DND-41 (cell line): ENCODE results near the gene SART1.

ENCODE experiments used
- ATAC-seq: fragments of 200-7000 bp; cut with Tn5 transposase; 3 replicates; pipeline ENCODE4 v1.9.1; 2021; ENCODE audit warnings: low read depth; ENCODE audit not compliant: insufficient read depth
- DNase-seq: peaks from one replicate; pipeline ENCODE4 v3.0.0-alpha.2; 2020
- H2AFZ ChIP-seq: 2 replicates; pipeline ENCODE4 v1.6.0; 2012; ENCODE audit warnings: low read depth, low read length
- H3K27ac ChIP-seq: 2 replicates; pipeline ENCODE4 v1.5.1; 2012; ENCODE audit warnings: low read length, inconsistent platforms
- H3K27me3 ChIP-seq: fragments of 200-600 bp; sonication (generic); 2 replicates; pipeline ENCODE4 v1.6.0; 2012; ENCODE audit warnings: low read length, mild to moderate bottlenecking, inconsistent platforms; ENCODE audit not compliant: insufficient read depth, poor library complexity
- H3K36me3 ChIP-seq: 2 replicates; pipeline ENCODE4 v1.5.1; 2012; ENCODE audit warnings: low read length, inconsistent platforms; ENCODE audit not compliant: insufficient read depth
- H3K4me1 ChIP-seq: 2 replicates; pipeline ENCODE4 v1.5.1; 2012; ENCODE audit warnings: mild to moderate bottlenecking, low read length; ENCODE audit not compliant: insufficient read depth
- H3K4me2 ChIP-seq: 2 replicates; pipeline ENCODE4 v1.6.0; 2012; ENCODE audit warnings: mild to moderate bottlenecking, moderate library complexity, low read length, inconsistent platforms; ENCODE audit not compliant: insufficient read depth
- H3K4me3 ChIP-seq, 2 experiments: fragments of 200-600 bp in 1 of 2; shearing (Covaris generic) in 1 of 2; 2 replicates each; pipeline ENCODE4 v1.5.1; 2012 to 2016; ENCODE audit warnings: inconsistent platforms in 2 of 2, low read length in 2 of 2, mild to moderate bottlenecking in 2 of 2, low read depth in 1 of 2, moderate library complexity in 1 of 2
- H3K79me2 ChIP-seq: 2 replicates; pipeline ENCODE4 v1.6.0; 2012; ENCODE audit warnings: low read length, inconsistent platforms; ENCODE audit not compliant: insufficient read depth
- H3K9ac ChIP-seq: 2 replicates; pipeline ENCODE4 v1.6.0; 2012; ENCODE audit warnings: low read depth, mild to moderate bottlenecking, inconsistent platforms, low read length, moderate library complexity
- H3K9me3 ChIP-seq: 2 replicates; pipeline ENCODE4 v1.5.1; 2012; ENCODE audit warnings: low read length, moderate library complexity, mild to moderate bottlenecking, inconsistent platforms; ENCODE audit not compliant: insufficient read depth, severe bottlenecking
- H4K20me1 ChIP-seq: 2 replicates; pipeline ENCODE4 v1.6.0; 2012; ENCODE audit warnings: low read length; ENCODE audit not compliant: insufficient read depth
- CTCF ChIP-seq: IDR thresholded peaks from 2 replicates; pipeline ENCODE4 v1.5.1; 2012; ENCODE audit warnings: borderline replicate concordance, low read length, moderate library complexity, mild to moderate bottlenecking; ENCODE audit not compliant: poor library complexity, severe bottlenecking; ENCODE audit errors: extremely low read depth
- EZH2 ChIP-seq: IDR thresholded peaks from 3 replicates; pipeline ENCODE4 v1.6.1; 2012; ENCODE audit warnings: borderline replicate concordance, low read depth, mild to moderate bottlenecking, moderate library complexity, low read length, inconsistent platforms; ENCODE audit not compliant: severe bottlenecking

The SART1 gene

GRCh38 chr11:65928667-65929066 lies 32.9 kb upstream of the SART1 start:
- DNase-seq (no peak), ATAC-seq (no peak)
- Histone ChIP-seq H3K4me3 (peak overlapping the region in 1 of 2 experiments; percentile 49; a peak in 1 of 4 replicates), H4K20me1 (no peaks in the 10 kb centered on the region), H2AFZ (peak overlapping the region; percentile 82), H3K36me3 (no peaks in the 10 kb centered on the region), H3K79me2 (no peaks in the 10 kb centered on the region), H3K4me2 (peak overlapping the region; percentile 65), H3K27ac (peak overlapping the region; percentile 90), H3K27me3 (no peaks in the 10 kb centered on the region), H3K9me3 (no peaks in the 10 kb centered on the region), H3K4me1 (peaks cover 30% of the 10 kb centered on the region), H3K9ac (peak overlapping the region; percentile 59)
- TF ChIP-seq CTCF (no peak), EZH2 (no peak)

GRCh38 chr11:65931773-65932557 lies 29.6 kb upstream of the SART1 start:
- Histone ChIP-seq H3K36me3 (no peaks in the 10 kb centered on the region), H3K79me2 (no peaks in the 10 kb centered on the region), H4K20me1 (no peaks in the 10 kb centered on the region), H3K9ac (no peak overlapping the region), H3K4me3 (no peak overlapping the region), H3K27me3 (no peaks in the 10 kb centered on the region), H3K9me3 (no peaks in the 10 kb centered on the region), H3K4me1 (peaks cover 29% of the 10 kb centered on the region), H3K27ac (no peak overlapping the region), H3K4me2 (no peak overlapping the region), H2AFZ (0 out of 2 replicates have a peak overlapping the region, but pooled peaks have one; percentile 47)
- no peak for DNase-seq
- peak; percentile 31 for TF ChIP-seq CTCF
- no peak for TF ChIP-seq EZH2
- ATAC-seq = no peak

GRCh38 chr11:65932558-65932919 lies 29.0 kb upstream of the SART1 start:
- H3K4me3 ChIP-seq = no peak overlapping the region
- DNase-seq = no peak
- no peaks in the 10 kb centered on the region for H3K36me3 ChIP-seq
- no peaks in the 10 kb centered on the region for H4K20me1 ChIP-seq
- peaks cover 3% of the 10 kb centered on the region for H3K27me3 ChIP-seq
- 0 out of 2 replicates have a peak overlapping the region, but pooled peaks have one; percentile 47 for H2AFZ ChIP-seq
- no peak overlapping the region for H3K27ac ChIP-seq
- H3K79me2 ChIP-seq = no peaks in the 10 kb centered on the region
- no peak for ATAC-seq
- no peak overlapping the region for H3K9ac ChIP-seq
- no peak for TF ChIP-seq CTCF
- H3K4me1 ChIP-seq = peaks cover 23% of the 10 kb centered on the region
- no peaks in the 10 kb centered on the region for H3K9me3 ChIP-seq
- no peak overlapping the region for H3K4me2 ChIP-seq
